GM10248 (cell line): ENCODE measurements around the gene KRT77.

Source experiments
- CTCF ChIA-PET: fragments of 300-600 bp; sonication (Branson Sonifier 250); formaldehyde crosslinking; extraction: SDS; loops from one replicate; lab custom pipeline; 2021; ENCODE audit warnings: antibody characterized with exemption; lab: Yijun Ruan, JAX
- POLR2A ChIA-PET: fragments of 350-650 bp; sonication (Branson Sonifier 250); formaldehyde crosslinking; extraction: SDS; loops from one replicate; lab custom pipeline; 2020; ENCODE audit warnings: antibody characterized with exemption; lab: Yijun Ruan, JAX
- DNase-seq: peaks from one replicate; pipeline ENCODE4 v3.0.0; 2012; ENCODE audit errors: extremely low spot score
- CTCF ChIP-seq: IDR thresholded peaks from 2 replicates; pipeline ENCODE4 v1.5.1; 2012; ENCODE audit warnings: mild to moderate bottlenecking, low read depth; ENCODE audit errors: extremely low read depth, missing control alignments, control extremely low read depth

The KRT77 gene

GRCh38 chr12:52655251-52655650, 48.1 kb downstream of the KRT77 start:
- ChIA-PET CTCF (interaction anchor here (0.8 to 1.2 kb wide), 2 partner anchors 12 to 18 kb away, joined by 3 read pairs; no protein-coding TSS in a partner anchor), POLR2A (no interaction called here)
- DNase-seq, result no peak
- no peak for TF ChIP-seq CTCF

GRCh38 chr12:52651726-52652261, 51.5 kb downstream of the KRT77 start, which contains the start of gene KRT2:
Gene KRT2 (minus strand): TSS chr12:52652211. CDS start chr12:52652142, 69 bp downstream.
- no peak for TF ChIP-seq CTCF
- POLR2A ChIA-PET, result no interaction called here

GRCh38 chr12:52650520-52651081, 52.7 kb downstream of the KRT77 start:
- CTCF ChIA-PET, result no interaction called here
- no peak for DNase-seq
- POLR2A ChIA-PET, result no interaction called here
- no peak for TF ChIP-seq CTCF

More at GRCh38 chr12:52651726-52652261, 51.5 kb downstream of the KRT77 start, which contains the start of gene KRT2:
- no peak for DNase-seq
- CTCF ChIA-PET, result no interaction called here

- POLR2A ChIA-PET, result no interaction called here
Observed at GRCh38 chr12:52649066-52649465, 54.3 kb downstream of the KRT77 start.

GRCh38 chr12:52648012-52648550, 55.2 kb downstream of the KRT77 start:
- CTCF ChIA-PET, result interaction anchor here (1.6 kb wide), 1 partner anchor 15 kb away, joined by 3 read pairs; no protein-coding TSS in a partner anchor

More at GRCh38 chr12:52649066-52649465, 54.3 kb downstream of the KRT77 start:
- DNase-seq, result no peak
- TF ChIP-seq CTCF, result no peak
- CTCF ChIA-PET, result interaction anchor here (1.6 kb wide), 1 partner anchor 16 kb away, joined by 3 read pairs; no protein-coding TSS in a partner anchor

More at GRCh38 chr12:52648012-52648550, 55.2 kb downstream of the KRT77 start:
- POLR2A ChIA-PET, result no interaction called here
- no peak for TF ChIP-seq CTCF
- no peak for DNase-seq
